Mononuclear cell (primary cell): ENCODE data around the gene IRF2BPL. TPM values are rescaled to one million over a fixed set of nuclear protein-coding genes. Genes with fewer than 3 reads are reported as not detected.

Source experiments
- H3K27me3 ChIP-seq: 2 replicates; pipeline ENCODE4 v1.6.0; 2011; ENCODE audit warnings: low read length, control low read depth; ENCODE audit not compliant: insufficient read depth
- H3K4me1 ChIP-seq: 2 replicates; pipeline ENCODE4 v1.5.1; 2011; ENCODE audit warnings: mild to moderate bottlenecking, low read length, control low read depth; ENCODE audit not compliant: insufficient read depth
- H3K4me3 ChIP-seq: 2 replicates; pipeline ENCODE4 v1.5.1; 2011; ENCODE audit warnings: mild to moderate bottlenecking, low read length, moderate library complexity
- H3K9me3 ChIP-seq: 2 replicates; pipeline ENCODE4 v1.5.1; 2011; ENCODE audit warnings: low read depth, mild to moderate bottlenecking, control low read depth, low read length
- total RNA-seq: library from RNA; depleted of rRNA; stranded (reverse); fragments of >200 nt; gene quantifications from one replicate; pipeline ENCODE4 v1.2.3, GENCODE V29; 2012

IRF2BPL gene
- total RNA-seq, 1 donor, result 36.1 TPM

DNA sequence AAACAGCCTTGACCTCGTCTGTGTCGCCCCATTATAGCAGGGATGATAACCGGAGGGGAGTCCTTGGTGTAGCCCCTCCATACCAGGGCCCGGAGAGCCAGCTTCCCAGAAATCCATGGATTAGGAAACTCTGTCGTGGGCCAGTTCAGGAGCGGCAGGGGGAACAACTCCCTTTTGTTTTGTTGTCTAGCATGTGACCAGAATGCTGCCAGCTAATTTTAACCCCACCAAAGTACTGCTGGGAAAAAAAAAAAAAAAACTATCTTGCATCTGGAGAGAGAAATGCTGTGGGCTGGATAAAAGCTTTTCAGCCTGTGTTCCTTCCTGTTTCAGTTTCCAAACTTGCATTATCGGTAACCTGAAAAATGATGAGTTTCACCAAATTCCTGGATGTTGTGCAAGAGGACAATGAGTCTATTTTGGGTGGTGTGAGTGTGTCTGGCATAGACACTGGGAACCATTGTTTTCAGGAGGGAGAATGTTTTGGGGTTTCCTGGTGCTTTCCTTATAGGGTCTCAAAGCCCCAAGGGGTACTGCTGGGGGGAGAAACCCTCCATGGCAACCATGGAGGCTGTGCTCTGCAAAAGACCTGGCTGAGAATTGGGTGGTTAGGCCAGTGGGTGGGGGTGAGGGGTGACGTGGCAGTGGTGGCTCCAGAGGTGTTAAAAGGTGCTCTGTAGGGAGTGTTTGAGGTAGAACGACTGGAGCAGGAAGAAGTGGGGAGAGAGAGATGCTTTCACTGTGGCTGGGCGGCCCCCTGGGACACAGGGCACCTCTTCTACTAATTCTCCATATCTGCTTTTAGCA is 14.9 kb upstream of the IRF2BPL start:
- H3K9me3 ChIP-seq, result no peaks in the 10 kb centered on the region
- no peaks in the 10 kb centered on the region for H3K27me3 ChIP-seq
- no peak overlapping the region for H3K4me3 ChIP-seq
- H3K4me1 ChIP-seq, result peaks cover 97% of the 10 kb centered on the region

DNA sequence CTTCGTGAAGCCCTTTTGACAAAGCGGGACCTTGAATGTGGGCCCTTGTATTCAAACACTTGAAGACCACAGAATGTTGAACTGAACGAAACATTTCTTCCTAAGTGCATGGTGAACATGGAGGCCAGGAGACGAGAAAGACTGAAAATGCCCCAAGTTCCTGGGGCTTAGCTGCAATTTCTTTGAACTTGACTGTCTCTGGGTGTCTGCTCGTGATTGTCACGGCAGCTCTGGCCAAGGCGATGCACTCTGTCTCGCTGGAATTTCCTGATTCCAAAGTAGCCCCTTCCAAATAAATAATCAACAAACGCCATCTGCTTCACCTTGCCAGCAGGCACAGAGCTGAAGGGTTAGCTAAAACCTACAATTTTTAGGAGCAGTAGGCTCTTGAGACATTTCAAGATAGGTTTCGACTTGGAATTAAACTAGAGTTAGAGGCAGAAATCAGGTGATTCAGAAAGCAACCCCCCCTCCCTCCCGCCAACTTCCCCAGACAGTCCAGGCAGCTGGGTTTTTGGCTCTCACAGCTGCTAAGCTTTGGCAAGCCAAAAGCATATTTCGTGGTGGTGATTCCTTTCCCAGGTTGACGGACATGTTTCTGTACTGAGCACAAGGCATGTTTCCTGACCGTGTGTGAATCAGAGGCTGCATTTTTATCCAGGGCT is 13.5 kb upstream of the IRF2BPL start:
- H3K27me3 ChIP-seq, result no peaks in the 10 kb centered on the region
- H3K9me3 ChIP-seq, result no peaks in the 10 kb centered on the region
- H3K4me3 ChIP-seq, result no peak overlapping the region
- peaks cover 97% of the 10 kb centered on the region for H3K4me1 ChIP-seq

DNA sequence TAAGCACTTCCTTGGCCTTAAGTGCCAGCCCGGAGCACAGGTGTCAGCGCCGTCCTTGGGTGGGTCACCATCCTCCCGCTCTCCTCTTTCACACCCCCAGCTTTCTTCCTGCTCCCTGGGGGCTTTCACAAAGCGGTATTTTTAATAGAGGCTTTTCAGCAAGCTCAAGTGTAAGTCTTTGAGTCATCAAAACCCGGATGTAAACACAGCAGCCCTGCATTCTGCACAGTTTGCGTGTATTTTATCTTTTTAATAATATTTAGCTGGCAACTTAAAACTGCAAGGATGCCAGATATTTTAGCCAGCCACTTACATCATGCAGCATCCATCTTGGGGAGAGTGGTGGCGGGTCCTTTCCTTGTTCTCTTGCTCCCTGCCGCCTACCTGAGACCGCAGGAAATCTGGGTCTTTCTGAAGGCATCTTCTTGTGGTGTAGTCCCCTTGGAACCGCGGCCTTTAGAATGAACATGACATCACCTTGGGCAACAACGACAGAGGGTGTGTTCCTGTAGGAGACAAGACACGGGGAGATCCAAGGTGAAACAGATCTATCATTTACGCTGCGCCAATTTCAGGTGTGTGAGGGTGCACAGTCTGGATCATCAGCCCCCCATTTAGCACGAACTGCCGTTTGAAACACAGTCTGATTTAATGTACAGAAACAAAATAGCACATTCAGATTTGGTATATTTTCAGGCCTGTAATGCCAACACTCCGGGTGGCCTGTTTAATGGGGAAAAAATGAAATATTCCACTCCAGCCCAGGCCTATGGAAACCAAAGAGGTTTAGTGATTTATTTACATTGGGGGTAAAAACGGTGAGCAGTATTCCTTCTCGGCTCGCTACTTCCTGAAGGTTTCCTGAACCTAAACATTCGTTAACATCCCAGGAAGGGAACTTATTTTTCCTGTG is 12.5 kb upstream of the IRF2BPL start:
- peak overlapping the region; percentile 33 for H3K4me3 ChIP-seq

DNA sequence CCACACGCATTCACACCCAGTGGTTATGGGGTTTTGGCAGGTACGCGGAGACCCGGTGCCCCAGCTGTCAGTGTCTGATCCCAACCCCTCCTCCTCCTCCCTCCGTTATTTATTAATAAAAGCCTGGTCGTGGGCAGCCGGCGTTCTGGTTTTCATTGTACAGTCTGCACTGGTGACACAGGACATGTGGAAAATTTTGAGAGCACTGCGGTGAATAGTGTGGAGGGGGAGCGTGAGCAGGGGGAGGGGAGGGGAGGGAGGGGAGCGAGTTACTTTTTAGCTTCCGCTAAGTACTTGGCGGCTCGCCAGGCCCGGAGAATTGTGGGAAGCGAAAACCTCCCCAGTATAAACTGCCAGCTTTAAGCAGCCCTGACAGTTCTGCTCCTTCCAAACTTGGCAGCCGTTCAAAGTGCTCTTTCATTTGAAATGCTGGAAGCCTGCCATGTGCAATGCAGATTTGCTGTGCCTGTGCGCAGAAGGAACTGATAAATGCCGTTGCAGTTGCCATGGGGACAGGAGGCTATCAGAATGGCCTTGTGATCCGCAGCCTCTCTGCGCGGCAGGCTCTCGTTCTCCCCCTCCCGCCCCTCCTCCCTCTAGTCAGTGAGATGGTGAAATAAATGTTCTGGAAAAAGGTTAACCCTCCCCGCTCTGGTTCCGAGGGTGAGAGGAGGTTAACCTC is 11.7 kb upstream of the IRF2BPL start:
- Histone ChIP-seq H3K27me3 (no peaks in the 10 kb centered on the region), H3K4me1 (peaks cover 92% of the 10 kb centered on the region), H3K4me3 (peak overlapping the region; percentile 33), H3K9me3 (no peaks in the 10 kb centered on the region)

More for the DNA sequence above, 12.5 kb upstream of the IRF2BPL start:
- Histone ChIP-seq H3K27me3 (no peaks in the 10 kb centered on the region), H3K9me3 (no peaks in the 10 kb centered on the region), H3K4me1 (peaks cover 97% of the 10 kb centered on the region)

DNA sequence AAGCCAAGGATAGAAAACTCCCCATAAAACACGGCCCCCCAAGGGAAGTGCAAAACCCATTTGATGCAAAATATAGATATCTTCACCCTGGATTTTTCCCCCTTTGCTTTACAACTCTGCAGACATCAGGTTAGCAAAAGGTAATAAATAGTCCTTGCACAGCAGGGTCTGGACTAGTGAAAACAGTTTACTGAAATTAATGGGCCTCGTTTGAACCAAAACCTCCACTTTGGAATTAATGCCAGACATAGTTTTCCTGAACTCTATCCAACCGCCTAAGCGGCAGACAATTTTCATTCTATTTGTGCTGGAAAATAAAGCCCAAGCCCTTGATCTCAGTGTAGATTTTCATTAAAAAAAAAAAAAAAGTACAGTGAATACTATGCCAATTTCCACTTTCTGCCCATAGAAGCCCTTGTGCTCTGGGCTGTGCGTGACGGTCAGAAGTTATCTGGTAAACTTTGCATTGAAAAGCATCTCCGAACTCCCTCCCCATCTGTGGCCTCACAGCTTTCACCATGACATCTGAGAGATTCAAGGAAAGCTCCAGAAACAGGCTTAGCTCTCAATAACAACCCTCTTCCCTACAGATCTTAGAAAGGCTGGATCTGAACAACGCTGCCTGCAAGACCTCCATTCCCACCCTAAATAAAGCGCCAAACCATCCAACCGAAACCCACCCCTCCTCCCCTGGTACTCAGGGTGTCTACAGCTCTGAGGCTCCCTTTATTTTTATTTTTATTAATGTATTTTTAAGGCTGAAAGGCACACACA is 11.0 kb upstream of the IRF2BPL start:
- Histone ChIP-seq H3K4me1 (peaks cover 92% of the 10 kb centered on the region), H3K4me3 (peak overlapping the region; percentile 33), H3K27me3 (no peaks in the 10 kb centered on the region)

DNA sequence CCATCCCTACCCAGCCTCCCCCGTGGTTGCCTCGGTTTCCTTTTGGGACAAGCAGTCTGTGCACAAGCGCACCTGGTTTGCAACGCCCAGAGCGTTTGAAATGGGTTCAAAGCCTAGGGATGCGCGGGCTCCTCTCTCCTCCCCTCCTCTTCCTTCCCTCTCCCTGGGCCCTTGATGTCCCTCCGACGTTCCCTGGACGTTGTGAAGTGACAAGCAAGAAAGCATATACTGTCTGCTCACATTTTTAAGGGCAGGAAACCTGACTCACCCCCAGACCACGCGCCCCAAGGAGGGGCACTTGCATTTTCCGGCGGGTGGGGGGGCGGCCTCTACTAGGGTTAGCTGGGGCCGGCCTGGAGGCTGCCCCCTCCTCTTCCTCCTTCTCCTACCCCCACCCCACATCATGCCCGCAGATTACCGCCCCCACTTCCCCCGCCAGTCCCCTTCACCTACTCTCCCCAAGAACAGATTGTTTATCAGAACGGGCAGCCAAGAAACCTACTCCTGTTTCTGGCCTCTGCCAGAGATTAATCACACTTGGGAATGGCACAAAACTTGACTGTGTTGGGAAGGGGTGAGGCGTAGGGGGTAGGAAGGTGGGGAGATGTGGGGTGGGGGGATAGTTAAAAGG is 9.5 kb upstream of the IRF2BPL start:
- H3K27me3 ChIP-seq, result no peaks in the 10 kb centered on the region
- peaks cover 92% of the 10 kb centered on the region for H3K4me1 ChIP-seq
- H3K9me3 ChIP-seq, result no peaks in the 10 kb centered on the region
- no peak overlapping the region for H3K4me3 ChIP-seq

More for the DNA sequence above, 11.0 kb upstream of the IRF2BPL start:
- no peaks in the 10 kb centered on the region for H3K9me3 ChIP-seq

DNA sequence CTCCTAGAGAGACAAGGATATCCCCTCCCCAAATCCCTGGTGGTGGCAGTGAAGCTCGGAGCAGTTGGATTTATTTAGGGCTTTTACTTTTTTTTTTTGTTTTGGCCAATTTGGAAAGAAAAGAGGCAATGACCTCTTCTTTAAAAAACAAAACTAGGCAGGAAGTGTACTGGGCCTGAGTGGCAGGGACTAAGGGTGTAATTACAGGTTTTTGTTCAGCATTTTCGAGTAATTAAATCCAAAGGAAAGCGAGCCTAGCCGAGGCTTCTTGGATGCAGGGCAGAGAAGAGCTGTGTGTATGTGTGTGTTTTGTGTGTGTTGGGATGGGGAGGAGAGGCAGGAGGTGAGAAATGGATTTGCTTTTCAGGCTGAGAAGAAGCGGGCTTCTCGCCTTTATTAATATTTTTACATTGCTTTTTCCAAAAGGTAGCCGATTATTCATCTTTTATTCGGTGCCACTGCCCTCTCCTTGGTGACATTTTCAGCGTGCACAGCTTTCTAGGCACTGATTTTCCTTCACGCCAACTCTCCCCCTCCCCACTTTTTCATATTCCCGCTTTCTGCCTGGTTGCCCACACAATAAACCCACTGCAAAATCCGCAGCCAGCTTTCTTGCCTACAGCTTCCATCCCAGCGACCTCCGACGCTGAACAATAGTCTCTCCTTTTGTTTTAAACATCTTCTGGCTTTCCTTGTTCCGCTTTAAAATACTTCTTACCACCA is 8.9 kb upstream of the IRF2BPL start:
- no peak overlapping the region for H3K4me3 ChIP-seq

DNA sequence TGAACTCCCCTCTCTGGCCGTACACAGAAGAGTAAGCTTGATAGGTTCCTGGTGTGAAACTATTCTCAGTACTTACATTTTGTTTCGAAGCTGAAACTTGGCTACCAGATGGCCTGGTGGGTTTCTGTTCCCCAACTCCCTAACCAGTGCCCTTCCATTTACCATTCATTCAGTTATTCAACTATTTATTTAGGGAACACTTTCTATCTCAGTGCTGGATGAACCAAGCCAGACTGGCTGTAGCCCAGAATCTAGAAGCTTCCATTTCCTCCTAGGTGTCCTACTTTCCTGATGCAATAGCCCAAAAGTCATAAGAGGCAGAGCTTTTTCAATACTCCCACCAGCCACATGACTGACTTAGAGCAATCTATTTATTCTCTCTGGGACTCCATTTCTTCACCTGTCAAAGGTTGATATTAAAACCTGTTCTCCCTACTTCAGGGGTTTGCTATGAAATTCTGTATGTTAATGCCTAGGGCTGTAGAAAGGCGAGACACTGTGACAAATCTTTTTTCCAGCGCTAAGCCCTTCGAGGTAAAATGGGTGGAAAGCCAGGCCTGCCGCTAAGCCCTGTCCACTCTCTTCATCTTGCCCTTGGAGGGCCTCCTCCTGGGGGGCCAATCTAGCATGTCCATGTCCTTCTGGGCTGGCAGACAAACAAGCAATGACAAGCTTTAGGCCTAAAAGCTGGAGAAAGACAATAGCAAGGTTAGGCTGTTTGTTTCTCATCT is 8.1 kb upstream of the IRF2BPL start:
- H3K9me3 ChIP-seq, result no peaks in the 10 kb centered on the region
- H3K4me3 ChIP-seq, result no peak overlapping the region
- H3K4me1 ChIP-seq, result peaks cover 92% of the 10 kb centered on the region
- no peaks in the 10 kb centered on the region for H3K27me3 ChIP-seq

More for the DNA sequence above, 8.9 kb upstream of the IRF2BPL start:
- H3K4me1 ChIP-seq, result peaks cover 92% of the 10 kb centered on the region
- H3K9me3 ChIP-seq, result no peaks in the 10 kb centered on the region
- no peaks in the 10 kb centered on the region for H3K27me3 ChIP-seq

DNA sequence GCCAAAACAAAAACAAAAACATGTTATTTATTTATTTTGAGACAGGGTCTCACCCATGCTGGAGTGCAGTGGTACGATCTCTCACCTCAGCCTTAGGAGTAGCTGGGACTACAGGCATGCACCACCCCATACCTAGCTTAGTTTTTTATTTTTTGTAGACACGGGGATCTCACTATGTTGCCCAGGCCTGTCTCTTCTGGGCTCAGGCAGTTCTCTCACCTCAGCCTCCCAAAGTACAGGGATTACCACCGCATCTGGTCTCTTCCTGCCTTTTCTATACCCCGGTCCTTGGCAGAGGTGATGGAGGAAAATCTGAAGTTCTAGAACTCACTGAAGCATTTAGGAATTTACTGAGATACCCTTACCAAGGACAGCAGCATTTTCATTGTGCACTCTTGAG is 6.8 kb upstream of the IRF2BPL start:
- Histone ChIP-seq H3K27me3 (no peaks in the 10 kb centered on the region), H3K4me1 (peaks cover 90% of the 10 kb centered on the region), H3K4me3 (no peak overlapping the region), H3K9me3 (no peaks in the 10 kb centered on the region)

DNA sequence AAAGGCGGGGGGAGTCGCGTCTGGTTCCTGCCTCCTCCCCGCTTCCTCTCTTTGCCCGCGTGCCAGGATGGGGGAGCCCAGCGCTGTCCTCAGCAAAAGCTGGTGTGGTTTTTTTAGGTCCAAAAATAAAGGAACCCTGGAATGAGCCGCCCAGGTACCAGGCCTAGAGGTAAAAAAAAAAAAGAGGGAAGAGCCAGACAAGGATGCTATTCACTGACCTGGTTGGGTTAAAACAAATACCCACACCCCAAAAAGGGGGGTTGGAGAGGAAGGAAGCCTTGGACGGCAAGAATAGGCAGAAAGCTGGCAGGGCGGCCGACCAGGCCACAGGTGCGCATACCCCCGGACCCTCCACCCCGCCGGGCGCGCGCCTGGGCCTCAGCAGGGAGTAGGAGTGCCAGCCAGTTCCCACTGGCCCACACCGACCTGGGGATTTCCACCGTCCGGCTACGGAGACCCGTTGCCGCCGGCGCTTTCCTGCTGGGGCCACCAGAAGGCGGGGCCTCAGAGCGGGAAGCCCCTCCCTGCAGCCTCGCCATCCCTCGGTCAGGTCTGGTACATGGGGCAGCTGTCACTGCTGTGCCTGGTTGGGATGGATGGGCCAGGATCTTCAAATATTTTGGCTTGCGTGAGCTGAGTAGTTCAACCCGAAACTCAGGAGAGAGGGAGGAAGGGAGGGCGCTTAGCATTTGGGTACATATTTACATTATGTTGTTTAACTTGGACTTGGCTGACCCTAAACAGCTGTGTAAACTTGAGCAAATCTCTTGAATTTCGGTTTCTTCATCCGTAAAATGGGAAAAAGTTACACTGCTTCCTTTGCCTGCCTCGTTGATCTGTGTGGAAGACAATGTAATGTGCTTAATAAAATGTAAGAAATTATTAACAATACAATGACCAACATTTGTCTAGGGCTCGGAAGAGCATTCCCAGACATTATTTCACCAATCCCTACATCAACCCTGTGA is 5.4 kb upstream of the IRF2BPL start:
- H3K4me1 ChIP-seq, result peaks cover 92% of the 10 kb centered on the region
- no peaks in the 10 kb centered on the region for H3K27me3 ChIP-seq
- no peaks in the 10 kb centered on the region for H3K9me3 ChIP-seq
- H3K4me3 ChIP-seq, result peak overlapping the region; percentile 58

DNA sequence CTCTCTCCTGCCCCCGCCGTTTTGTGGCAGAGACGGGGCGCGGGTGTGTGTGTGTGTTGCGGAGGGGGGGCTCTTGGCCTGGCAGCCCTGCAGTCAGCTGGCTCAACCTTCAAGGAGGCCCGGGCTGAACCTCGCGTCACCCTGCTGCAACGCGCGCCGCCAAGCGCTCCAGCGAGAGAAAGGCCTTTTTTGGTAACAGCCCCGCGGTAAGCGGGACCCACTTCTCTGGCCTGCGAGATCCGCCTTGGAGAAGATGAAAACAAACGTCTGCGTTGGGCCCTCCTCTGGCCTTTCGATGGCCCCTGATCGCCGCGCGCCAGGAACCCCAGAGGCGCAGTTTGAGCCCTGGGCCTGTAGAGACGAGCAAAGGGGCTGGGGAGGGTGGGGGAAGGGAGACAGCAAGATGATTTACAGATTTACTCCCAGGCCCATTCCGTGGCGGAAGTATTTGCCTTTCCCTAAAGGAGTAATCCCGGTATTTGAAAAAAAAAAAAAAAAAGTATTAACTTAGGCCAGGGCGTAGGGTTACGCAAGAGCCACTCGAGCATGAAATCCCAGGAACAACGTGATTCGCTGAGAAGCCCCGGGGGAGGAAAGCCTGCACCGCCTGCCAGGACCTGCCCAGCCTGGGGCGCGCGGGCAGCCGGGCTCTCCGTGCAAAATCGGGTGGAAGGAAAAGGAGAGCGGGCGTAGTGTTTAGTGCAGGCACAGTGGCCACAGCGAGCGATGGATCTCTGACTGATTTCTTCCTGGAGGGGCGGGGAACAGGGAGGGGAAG is 4.5 kb upstream of the IRF2BPL start:
- Histone ChIP-seq H3K9me3 (no peaks in the 10 kb centered on the region), H3K4me3 (peak overlapping the region; percentile 58), H3K27me3 (no peaks in the 10 kb centered on the region), H3K4me1 (peaks cover 86% of the 10 kb centered on the region)
